PC-9 (cell line): Measurements from ENCODE around the gene AOPEP.

Source experiments
- EZH2 ChIP-seq: fragments of 200-600 bp; sonication (generic); IDR thresholded peaks from 2 replicates; pipeline ENCODE4 v1.8.0; 2017; ENCODE audit warnings: antibody characterized with exemption, low read depth
- TF ChIP-seq, protein P1 (sequence below): fragments of 200-600 bp; sonication (generic); conservative IDR thresholded peaks from 2 replicates; pipeline ENCODE4 v1.6.1; 2017; ENCODE audit warnings: mixed run types, antibody characterized with exemption, mild to moderate bottlenecking, moderate library complexity

DNA sequence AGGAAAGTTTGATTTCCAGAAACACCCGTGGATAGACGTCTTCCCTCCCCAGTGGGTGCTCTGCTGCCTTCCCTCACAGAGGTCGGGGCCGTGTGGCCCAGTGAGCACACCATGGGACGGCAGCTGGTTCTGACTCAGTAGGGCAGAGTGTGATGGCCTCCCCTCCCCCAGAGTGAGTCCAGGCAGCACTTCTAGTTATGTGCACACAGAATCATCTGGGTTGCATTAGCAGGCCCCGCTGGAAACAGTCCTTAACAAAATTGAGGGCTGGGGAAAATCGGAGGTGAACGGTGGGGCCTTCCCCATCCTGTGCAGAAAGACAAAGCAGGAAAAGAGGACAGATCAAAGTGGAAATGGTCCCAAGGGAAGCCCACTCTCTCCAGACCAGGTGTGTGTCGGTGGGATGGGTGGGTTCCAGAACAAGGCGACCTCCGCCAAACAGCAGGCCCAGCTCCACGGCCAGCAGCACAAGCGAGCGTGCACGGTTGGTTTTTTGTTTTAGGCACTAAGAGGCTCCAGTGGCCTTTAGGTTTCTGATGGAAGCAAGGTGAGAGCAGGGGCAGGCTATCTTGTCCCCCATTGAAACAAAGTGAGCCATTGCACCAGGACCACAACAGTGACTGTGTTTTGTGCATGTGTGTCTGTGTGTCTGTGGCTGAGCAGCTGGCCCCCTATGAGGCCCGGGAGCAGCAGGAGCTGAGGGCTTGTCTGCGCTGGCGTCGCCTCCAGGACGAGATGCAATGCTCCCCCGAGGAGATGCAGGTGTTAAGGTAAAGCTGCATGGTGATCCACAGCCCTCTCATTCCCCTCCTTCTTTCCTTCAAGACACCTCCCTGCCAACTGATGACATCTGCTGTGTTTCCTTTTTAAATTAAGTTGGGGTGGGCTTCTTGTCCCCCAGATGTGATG is 201.5 kb downstream of the AOPEP start:
- TF ChIP-seq, protein P1, sequence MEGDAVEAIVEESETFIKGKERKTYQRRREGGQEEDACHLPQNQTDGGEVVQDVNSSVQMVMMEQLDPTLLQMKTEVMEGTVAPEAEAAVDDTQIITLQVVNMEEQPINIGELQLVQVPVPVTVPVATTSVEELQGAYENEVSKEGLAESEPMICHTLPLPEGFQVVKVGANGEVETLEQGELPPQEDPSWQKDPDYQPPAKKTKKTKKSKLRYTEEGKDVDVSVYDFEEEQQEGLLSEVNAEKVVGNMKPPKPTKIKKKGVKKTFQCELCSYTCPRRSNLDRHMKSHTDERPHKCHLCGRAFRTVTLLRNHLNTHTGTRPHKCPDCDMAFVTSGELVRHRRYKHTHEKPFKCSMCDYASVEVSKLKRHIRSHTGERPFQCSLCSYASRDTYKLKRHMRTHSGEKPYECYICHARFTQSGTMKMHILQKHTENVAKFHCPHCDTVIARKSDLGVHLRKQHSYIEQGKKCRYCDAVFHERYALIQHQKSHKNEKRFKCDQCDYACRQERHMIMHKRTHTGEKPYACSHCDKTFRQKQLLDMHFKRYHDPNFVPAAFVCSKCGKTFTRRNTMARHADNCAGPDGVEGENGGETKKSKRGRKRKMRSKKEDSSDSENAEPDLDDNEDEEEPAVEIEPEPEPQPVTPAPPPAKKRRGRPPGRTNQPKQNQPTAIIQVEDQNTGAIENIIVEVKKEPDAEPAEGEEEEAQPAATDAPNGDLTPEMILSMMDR: no peak
- TF ChIP-seq EZH2: no peak
